Activated B cell treated with CpG ODN at 0.5 μM for 24 hours (primary cell): ENCODE data around the gene RCAN1. TPM values are rescaled to one million over a fixed set of nuclear protein-coding genes. Genes with fewer than 3 reads are reported as not detected.

Experiments
- ATAC-seq: fragments of 200-7000 bp; cut with Tn5 transposase; one replicate; pipeline ENCODE4 v1.10.0; 2021; ENCODE audit warnings: low read depth, mild to moderate bottlenecking, moderate library complexity
- CTCF ChIA-PET: fragments of 350-600 bp; sonication (Branson Sonifier 250); formaldehyde crosslinking; loops from one replicate; lab custom pipeline; 2021; ENCODE audit warnings: antibody characterized with exemption; lab: Charles Lee
- POLR2A ChIA-PET: fragments of 350-600 bp; sonication (Branson Sonifier 250); formaldehyde crosslinking; loops from one replicate; lab custom pipeline; 2021; ENCODE audit warnings: antibody characterized with exemption; lab: Charles Lee
- DNase-seq: peaks from one replicate; pipeline ENCODE4 v3.0.0; 2022
- H3K27ac Mint-ChIP-seq: one replicate; pipeline ENCODE4 v1.8.0; 2020; ENCODE audit warnings: mixed read lengths
- H3K27me3 Mint-ChIP-seq: one replicate; pipeline ENCODE4 v1.8.0; 2021; ENCODE audit warnings: mixed read lengths
- H3K36me3 Mint-ChIP-seq: one replicate; pipeline ENCODE4 v1.8.0; 2021; ENCODE audit warnings: low read depth, mixed read lengths
- H3K4me1 Mint-ChIP-seq: one replicate; pipeline ENCODE4 v1.8.0; 2021; ENCODE audit warnings: mixed read lengths
- H3K4me3 Mint-ChIP-seq: one replicate; pipeline ENCODE4 v1.8.0; 2020; ENCODE audit warnings: mild to moderate bottlenecking, mixed read lengths
- H3K9me3 Mint-ChIP-seq: one replicate; pipeline ENCODE4 v1.8.0; 2020; ENCODE audit warnings: mixed read lengths
- CTCF ChIP-seq: fragments of 200-600 bp; IDR thresholded peaks from one replicate; pipeline ENCODE4 v1.8.0; 2022; ENCODE audit warnings: antibody characterized with exemption, mild to moderate bottlenecking
- intact Hi-C: fragments of 100-400 bp; cut with micrococcal nuclease; formaldehyde crosslinking; loops from one replicate; pipeline ENCODE4 v1.15.1; 2024
- total RNA-seq: library from RNA; stranded (reverse); gene quantifications from 2 replicates; pipeline ENCODE4 v1.2.3, GENCODE V29; 2022

Gene RCAN1
- total RNA-seq, 1 donor from 2014 or later = 5.8 TPM

- TF ChIP-seq CTCF = no peak
- no peaks in the 10 kb centered on the region for H3K27me3 Mint-ChIP-seq
- no peaks in the 10 kb centered on the region for H3K9me3 Mint-ChIP-seq
- ATAC-seq = no peak
- peaks cover 24% of the 10 kb centered on the region for H3K4me1 Mint-ChIP-seq
- intact Hi-C loops = no loop called here
- CTCF ChIA-PET = no interaction called here
- H3K36me3 Mint-ChIP-seq = no peaks in the 10 kb centered on the region
- DNase-seq = no peak
- POLR2A ChIA-PET = no interaction called here
- H3K27ac Mint-ChIP-seq = no peak overlapping the region
- no peak overlapping the region for H3K4me3 Mint-ChIP-seq
Measured at GRCh38 chr21:34640858-34641257, 25.9 kb upstream of the RCAN1 start.

- peaks cover 24% of the 10 kb centered on the region for H3K4me1 Mint-ChIP-seq
- no peak for ATAC-seq
- H3K9me3 Mint-ChIP-seq = no peaks in the 10 kb centered on the region
- no peak for TF ChIP-seq CTCF
- H3K27ac Mint-ChIP-seq = no peak overlapping the region
- H3K27me3 Mint-ChIP-seq = no peaks in the 10 kb centered on the region
- no peaks in the 10 kb centered on the region for H3K36me3 Mint-ChIP-seq
- ChIA-PET CTCF (no interaction called here), POLR2A (no interaction called here)
- intact Hi-C loops = no loop called here
- no peak for DNase-seq
- H3K4me3 Mint-ChIP-seq = no peak overlapping the region
Measured at GRCh38 chr21:34639882-34640788, 25.2 kb upstream of the RCAN1 start.

GRCh38 chr21:34639250-34639649, 24.3 kb upstream of the RCAN1 start:
- POLR2A ChIA-PET = no interaction called here
- no peak for ATAC-seq

GRCh38 chr21:34636961-34637360, 22.0 kb upstream of the RCAN1 start:
- Mint-ChIP-seq H3K9me3 (no peaks in the 10 kb centered on the region), H3K36me3 (no peaks in the 10 kb centered on the region), H3K4me3 (no peak overlapping the region), H3K27me3 (peaks cover 3% of the 10 kb centered on the region), H3K27ac (no peak overlapping the region), H3K4me1 (peaks cover 16% of the 10 kb centered on the region)
- ATAC-seq (no peak), DNase-seq (no peak)
- POLR2A ChIA-PET = no interaction called here
- TF ChIP-seq CTCF = no peak
- CTCF ChIA-PET = no interaction called here
- intact Hi-C loops = no loop called here

More at GRCh38 chr21:34639250-34639649, 24.3 kb upstream of the RCAN1 start:
- no peak overlapping the region for H3K4me3 Mint-ChIP-seq
- H3K27ac Mint-ChIP-seq = no peak overlapping the region
- H3K9me3 Mint-ChIP-seq = no peaks in the 10 kb centered on the region
- peaks cover 3% of the 10 kb centered on the region for H3K27me3 Mint-ChIP-seq
- intact Hi-C loops = no loop called here
- CTCF ChIA-PET = no interaction called here
- H3K36me3 Mint-ChIP-seq = no peaks in the 10 kb centered on the region
- H3K4me1 Mint-ChIP-seq = peaks cover 24% of the 10 kb centered on the region
- no peak for DNase-seq
- TF ChIP-seq CTCF = no peak

GRCh38 chr21:34635307-34635706, 20.4 kb upstream of the RCAN1 start:
- H3K4me1 Mint-ChIP-seq = peaks cover 5% of the 10 kb centered on the region
- DNase-seq (no peak), ATAC-seq (peak; percentile 25)
- H3K27me3 Mint-ChIP-seq = peaks cover 3% of the 10 kb centered on the region
- H3K36me3 Mint-ChIP-seq = no peaks in the 10 kb centered on the region
- no peak overlapping the region for H3K27ac Mint-ChIP-seq
- intact Hi-C loops = no loop called here
- no peak for TF ChIP-seq CTCF
- ChIA-PET CTCF (no interaction called here), POLR2A (no interaction called here)
- no peak overlapping the region for H3K4me3 Mint-ChIP-seq
- no peaks in the 10 kb centered on the region for H3K9me3 Mint-ChIP-seq
